ENCODE data around the gene PGAP3.

The PGAP3 gene

GRCh38 chr17:39658346-39658745 is 29.5 kb downstream of the PGAP3 start:
- H3K9me3 ChIP-seq, result no peaks in the 10 kb centered on the region
- H3K4me3 ChIP-seq (ENCODE audit: low read depth, low read length), result no peak overlapping the region
- H3K4me1 ChIP-seq, result no peaks in the 10 kb centered on the region
- DNase-seq, result no peak
- TF ChIP-seq, protein P1, sequence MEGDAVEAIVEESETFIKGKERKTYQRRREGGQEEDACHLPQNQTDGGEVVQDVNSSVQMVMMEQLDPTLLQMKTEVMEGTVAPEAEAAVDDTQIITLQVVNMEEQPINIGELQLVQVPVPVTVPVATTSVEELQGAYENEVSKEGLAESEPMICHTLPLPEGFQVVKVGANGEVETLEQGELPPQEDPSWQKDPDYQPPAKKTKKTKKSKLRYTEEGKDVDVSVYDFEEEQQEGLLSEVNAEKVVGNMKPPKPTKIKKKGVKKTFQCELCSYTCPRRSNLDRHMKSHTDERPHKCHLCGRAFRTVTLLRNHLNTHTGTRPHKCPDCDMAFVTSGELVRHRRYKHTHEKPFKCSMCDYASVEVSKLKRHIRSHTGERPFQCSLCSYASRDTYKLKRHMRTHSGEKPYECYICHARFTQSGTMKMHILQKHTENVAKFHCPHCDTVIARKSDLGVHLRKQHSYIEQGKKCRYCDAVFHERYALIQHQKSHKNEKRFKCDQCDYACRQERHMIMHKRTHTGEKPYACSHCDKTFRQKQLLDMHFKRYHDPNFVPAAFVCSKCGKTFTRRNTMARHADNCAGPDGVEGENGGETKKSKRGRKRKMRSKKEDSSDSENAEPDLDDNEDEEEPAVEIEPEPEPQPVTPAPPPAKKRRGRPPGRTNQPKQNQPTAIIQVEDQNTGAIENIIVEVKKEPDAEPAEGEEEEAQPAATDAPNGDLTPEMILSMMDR (IDR thresholded peaks at IDR 0.05; ENCODE audit: low read depth, low read length), result no peak
- H3K36me3 ChIP-seq, result peaks cover 8% of the 10 kb centered on the region; the same call in 1 of the 2 replicates
- no peaks in the 10 kb centered on the region for H3K27me3 ChIP-seq

- TF ChIP-seq, protein P1 (IDR thresholded peaks at IDR 0.05; ENCODE audit: low read depth, low read length), result no peak
- no peaks in the 10 kb centered on the region for H3K27me3 ChIP-seq
- no peak overlapping the region for H3K4me3 ChIP-seq (ENCODE audit: low read depth, low read length)
- H3K36me3 ChIP-seq, result no peaks in the 10 kb centered on the region
- no peaks in the 10 kb centered on the region for H3K9me3 ChIP-seq
- H3K4me1 ChIP-seq, result no peaks in the 10 kb centered on the region
- no peak for DNase-seq
Measured at GRCh38 chr17:39655105-39655504, 32.8 kb downstream of the PGAP3 start.

GRCh38 chr17:39653662-39654331 is 34.1 kb downstream of the PGAP3 start:
- no peak overlapping the region for H3K4me3 ChIP-seq (ENCODE audit: low read depth, low read length)
- TF ChIP-seq, protein P1 (IDR thresholded peaks at IDR 0.05; ENCODE audit: low read depth, low read length), result peak; percentile 97
- H3K27me3 ChIP-seq, result no peaks in the 10 kb centered on the region
- H3K9me3 ChIP-seq, result no peaks in the 10 kb centered on the region
- H3K36me3 ChIP-seq, result no peaks in the 10 kb centered on the region
- peak; percentile 77 for DNase-seq
- no peaks in the 10 kb centered on the region for H3K4me1 ChIP-seq

DNA sequence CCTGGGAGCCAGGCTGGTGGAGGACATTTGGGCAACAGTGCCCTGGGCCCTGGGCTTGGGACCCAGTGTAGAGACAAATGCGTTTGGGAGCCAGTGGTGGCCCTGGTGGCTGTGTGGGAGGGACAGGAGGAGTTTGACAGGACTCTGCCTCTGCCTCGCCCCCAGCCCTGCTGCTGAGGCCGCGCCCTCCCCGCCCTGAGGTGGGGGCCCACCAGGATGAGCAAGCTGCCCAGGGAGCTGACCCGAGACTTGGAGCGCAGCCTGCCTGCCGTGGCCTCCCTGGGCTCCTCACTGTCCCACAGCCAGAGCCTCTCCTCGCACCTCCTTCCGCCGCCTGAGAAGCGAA is 34.6 kb downstream of the PGAP3 start:
- Histone ChIP-seq H3K36me3 (no peaks in the 10 kb centered on the region), H3K9me3 (no peaks in the 10 kb centered on the region), H3K4me1 (no peaks in the 10 kb centered on the region), H3K4me3 (ENCODE audit: low read depth, low read length) (no peak overlapping the region), H3K27me3 (no peaks in the 10 kb centered on the region)
- TF ChIP-seq, protein P1 (IDR thresholded peaks at IDR 0.05; ENCODE audit: low read depth, low read length), result no peak
- DNase-seq, result no peak

- no peak for DNase-seq
- Histone ChIP-seq H3K36me3 (no peaks in the 10 kb centered on the region), H3K4me3 (ENCODE audit: low read depth, low read length) (no peak overlapping the region), H3K27me3 (no peaks in the 10 kb centered on the region), H3K9me3 (no peaks in the 10 kb centered on the region), H3K4me1 (no peaks in the 10 kb centered on the region)
- TF ChIP-seq, protein P1 (IDR thresholded peaks at IDR 0.05; ENCODE audit: low read depth, low read length), result no peak
Measured at GRCh38 chr17:39652587-39653315, 35.1 kb downstream of the PGAP3 start.

GRCh38 chr17:39651923-39652586 is 35.8 kb downstream of the PGAP3 start:
- Histone ChIP-seq H3K27me3 (no peaks in the 10 kb centered on the region), H3K36me3 (no peaks in the 10 kb centered on the region), H3K4me1 (no peaks in the 10 kb centered on the region), H3K9me3 (no peaks in the 10 kb centered on the region), H3K4me3 (ENCODE audit: low read depth, low read length) (no peak overlapping the region)
- TF ChIP-seq, protein P1 (IDR thresholded peaks at IDR 0.05; ENCODE audit: low read depth, low read length), result no peak
- no peak for DNase-seq
